Measurements from ENCODE around the gene RBM43. TPM values are rescaled to one million over a fixed set of nuclear protein-coding genes. Genes with fewer than 3 reads are reported as not detected.
"Not testable (repeated sequence)": the region's sequence is repeated elsewhere in the genome, so short reads cannot be mapped to it uniquely, and the experiment has no call there.

Gene RBM43
- total RNA-seq, 1 donor from 2014 or later = 5.1 TPM

GRCh38 chr2:151238527-151239487, 22.9 kb downstream of the RBM43 start:
- H3K36me3 Mint-ChIP-seq = no peaks in the 10 kb centered on the region
- TF ChIP-seq CTCF (conservative IDR thresholded peaks at IDR 0.05) = peak; percentile 97
- H3K27me3 Mint-ChIP-seq = no peaks in the 10 kb centered on the region
- H3K9me3 Mint-ChIP-seq = no peaks in the 10 kb centered on the region
- H3K27ac Mint-ChIP-seq = no peak overlapping the region
- peaks cover 24% of the 10 kb centered on the region for H3K4me1 Mint-ChIP-seq (ENCODE audit: unreplicated experiment)
- no peak for DNase-seq (ENCODE audit: extremely low spot score, unreplicated experiment)
- no peak overlapping the region for H3K4me3 Mint-ChIP-seq

GRCh38 chr2:151237422-151238025, 24.1 kb downstream of the RBM43 start:
- no peaks in the 10 kb centered on the region for H3K27me3 Mint-ChIP-seq
- DNase-seq (ENCODE audit: extremely low spot score, unreplicated experiment) = no peak
- H3K4me3 Mint-ChIP-seq = no peak overlapping the region
- H3K36me3 Mint-ChIP-seq = no peaks in the 10 kb centered on the region
- no peaks in the 10 kb centered on the region for H3K9me3 Mint-ChIP-seq
- peaks cover 24% of the 10 kb centered on the region for H3K4me1 Mint-ChIP-seq (ENCODE audit: unreplicated experiment)
- no peak overlapping the region for H3K27ac Mint-ChIP-seq
- TF ChIP-seq CTCF (conservative IDR thresholded peaks at IDR 0.05) = peak; percentile 33

GRCh38 chr2:151233760-151234159, 27.9 kb downstream of the RBM43 start:
- H3K4me1 Mint-ChIP-seq (ENCODE audit: unreplicated experiment) = peaks cover 19% of the 10 kb centered on the region
- not testable (repeated sequence) for H3K27ac Mint-ChIP-seq; H3K4me3 Mint-ChIP-seq; H3K9me3 Mint-ChIP-seq; DNase-seq (ENCODE audit: extremely low spot score, unreplicated experiment); H3K36me3 Mint-ChIP-seq; H3K27me3 Mint-ChIP-seq

GRCh38 chr2:151233288-151233687, 28.4 kb downstream of the RBM43 start:
- H3K9me3 Mint-ChIP-seq; H3K4me3 Mint-ChIP-seq; H3K27me3 Mint-ChIP-seq; H3K27ac Mint-ChIP-seq; H3K36me3 Mint-ChIP-seq; DNase-seq (ENCODE audit: extremely low spot score, unreplicated experiment): not testable (repeated sequence)
- peaks cover 15% of the 10 kb centered on the region for H3K4me1 Mint-ChIP-seq (ENCODE audit: unreplicated experiment)

- Mint-ChIP-seq H3K4me3 (no peak overlapping the region), H3K9me3 (no peaks in the 10 kb centered on the region), H3K27me3 (no peaks in the 10 kb centered on the region), H3K27ac (no peak overlapping the region), H3K4me1 (ENCODE audit: unreplicated experiment) (peaks cover under 1% of the 10 kb centered on the region), H3K36me3 (no peaks in the 10 kb centered on the region)
- no peak for DNase-seq (ENCODE audit: extremely low spot score, unreplicated experiment)
- no peak for TF ChIP-seq CTCF (conservative IDR thresholded peaks at IDR 0.05)
These were observed 31.0 kb downstream of the RBM43 start for GRCh38 chr2:151230627-151231140.

GRCh38 chr2:151228847-151229512, 32.7 kb downstream of the RBM43 start:
- no peaks in the 10 kb centered on the region for H3K27me3 Mint-ChIP-seq
- no peak for DNase-seq (ENCODE audit: extremely low spot score, unreplicated experiment)
- H3K36me3 Mint-ChIP-seq = no peaks in the 10 kb centered on the region
- no peaks in the 10 kb centered on the region for H3K9me3 Mint-ChIP-seq
- no peaks in the 10 kb centered on the region for H3K4me1 Mint-ChIP-seq (ENCODE audit: unreplicated experiment)
- no peak for TF ChIP-seq CTCF (conservative IDR thresholded peaks at IDR 0.05)
- H3K27ac Mint-ChIP-seq = no peak overlapping the region
- H3K4me3 Mint-ChIP-seq = no peak overlapping the region
